Kidney tubule cell (primary cell): ENCODE data around the gene PAQR5.
"Not testable (repeated sequence)": the region's sequence is repeated elsewhere in the genome, so short reads cannot be mapped to it uniquely, and the experiment has no call there.

Experiments used
- DNase-seq: peaks from one replicate; pipeline ENCODE4 v3.0.0-alpha.2; 2018; ENCODE audit warnings: low spot score

Gene PAQR5, protein sequence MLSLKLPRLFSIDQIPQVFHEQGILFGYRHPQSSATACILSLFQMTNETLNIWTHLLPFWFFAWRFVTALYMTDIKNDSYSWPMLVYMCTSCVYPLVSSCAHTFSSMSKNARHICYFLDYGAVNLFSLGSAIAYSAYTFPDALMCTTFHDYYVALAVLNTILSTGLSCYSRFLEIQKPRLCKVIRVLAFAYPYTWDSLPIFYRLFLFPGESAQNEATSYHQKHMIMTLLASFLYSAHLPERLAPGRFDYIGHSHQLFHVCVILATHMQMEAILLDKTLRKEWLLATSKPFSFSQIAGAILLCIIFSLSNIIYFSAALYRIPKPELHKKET

DNA sequence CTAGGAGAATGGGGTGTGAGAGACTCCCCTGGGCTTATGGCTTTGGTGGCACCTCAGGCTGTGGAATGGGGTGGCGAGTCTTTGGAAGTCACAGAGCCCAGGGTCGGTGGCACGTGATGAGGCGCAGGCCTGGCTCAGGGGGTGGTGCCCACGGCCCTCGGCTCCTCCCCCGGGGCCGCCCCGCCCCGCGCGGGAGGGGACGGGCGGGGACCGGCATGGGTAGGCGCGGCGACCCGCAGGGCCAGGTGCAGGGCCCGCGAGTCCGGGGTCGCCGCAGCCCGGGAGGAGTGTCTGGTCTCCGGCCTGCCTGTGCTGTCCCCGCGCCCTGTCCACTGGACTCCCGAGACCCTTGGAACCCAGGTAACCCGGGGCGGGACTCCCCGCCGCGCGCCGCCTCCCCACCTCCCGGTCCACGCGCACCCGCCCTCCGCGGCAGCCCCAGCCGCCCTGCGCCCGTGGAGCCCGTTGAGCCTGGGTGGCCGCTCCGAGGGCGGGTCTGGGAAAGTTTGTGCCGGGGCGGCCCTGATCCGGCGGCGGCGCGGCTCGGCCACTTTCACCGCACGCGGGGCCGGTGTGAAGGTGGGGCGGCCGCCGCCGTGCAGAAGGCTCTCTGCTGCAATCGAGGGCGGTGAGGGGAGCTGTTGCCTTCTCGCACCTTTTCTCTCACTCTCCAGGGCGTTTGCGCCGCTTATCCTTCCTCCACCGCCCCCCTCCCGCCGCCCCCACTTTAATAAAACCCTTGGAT, at the start of gene PAQR5:
Gene PAQR5 (plus strand): TSS at position 216 of the 745 bp plus-strand sequence. CDS start 61,169 bp downstream, outside the sequence.
- peak; percentile 58 for DNase-seq

GRCh38 chr15:69253156-69253555, 45.6 kb upstream of the PAQR5 start:
- peak; percentile 79 for DNase-seq

- peak; percentile 40 for DNase-seq
Observed at GRCh38 chr15:69265347-69265955, 33.3 kb upstream of the PAQR5 start.

DNA sequence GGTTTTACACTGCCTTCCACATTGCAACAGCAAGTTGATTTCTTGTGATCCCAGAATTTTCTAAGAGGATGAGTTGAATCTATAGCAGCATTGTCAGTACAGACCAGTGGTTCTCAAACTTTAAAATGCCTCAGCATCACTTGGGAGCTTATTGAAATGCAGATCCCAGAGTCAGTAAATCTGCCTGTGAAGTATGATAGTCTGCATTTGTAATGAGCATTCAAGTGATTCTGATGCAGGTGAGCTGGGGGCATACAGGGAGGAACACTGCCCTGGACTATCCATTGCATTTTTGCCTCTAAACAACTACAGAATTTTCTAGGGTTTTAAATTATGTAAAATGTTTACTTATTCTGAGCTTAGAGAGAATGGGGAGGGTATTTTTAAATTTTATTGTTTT, 27.5 kb upstream of the PAQR5 start:
- no peak for DNase-seq

GRCh38 chr15:69272139-69272538, 26.6 kb upstream of the PAQR5 start:
- no peak for DNase-seq

DNA sequence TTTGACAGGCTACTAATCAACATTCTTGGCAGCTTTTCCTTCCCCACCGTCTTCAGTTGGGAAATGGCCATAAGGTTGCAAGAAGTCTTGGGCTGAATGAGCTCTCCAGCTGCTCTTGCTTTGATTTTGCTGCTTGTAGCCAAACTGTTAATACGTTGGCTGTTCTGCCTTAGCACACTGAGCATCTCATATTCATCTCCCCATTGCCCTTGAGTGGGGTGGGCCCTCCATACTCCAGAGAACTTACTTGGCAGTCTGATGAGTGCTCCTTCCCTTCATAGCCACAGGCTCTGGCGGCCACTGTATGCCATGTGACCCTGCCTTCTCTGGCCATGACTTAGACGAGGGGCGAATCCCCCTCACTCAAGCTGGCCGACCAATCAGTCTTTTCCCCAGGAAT, 25.8 kb upstream of the PAQR5 start:
- DNase-seq = no peak

DNA sequence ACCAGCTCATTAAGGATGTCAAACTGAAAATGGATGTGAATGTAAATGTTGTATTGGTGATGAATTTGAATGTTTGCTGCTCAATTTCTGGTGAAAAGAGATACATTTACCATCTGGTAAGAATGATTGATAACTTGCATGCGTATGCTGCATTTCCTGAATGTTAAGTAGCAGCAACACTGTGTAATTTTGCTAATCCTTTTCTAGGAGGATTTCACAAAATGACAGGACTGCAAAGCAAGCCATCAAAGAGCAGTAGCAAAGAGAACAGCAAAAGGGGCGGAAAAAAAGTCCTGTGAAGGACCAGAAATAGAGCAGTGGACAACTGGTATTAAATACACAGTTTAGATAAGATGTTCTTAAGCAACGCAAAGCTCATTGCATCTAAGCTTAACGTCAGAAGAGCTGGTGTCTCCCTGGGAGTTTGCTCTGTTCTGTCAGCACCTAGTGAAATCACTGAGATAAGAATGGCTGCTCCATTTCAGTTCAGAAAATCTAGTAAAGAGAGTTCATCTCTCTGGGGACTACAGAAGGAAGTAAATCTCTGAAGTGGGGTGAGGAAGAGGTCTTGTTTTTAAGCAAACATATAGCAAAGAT, 23.5 kb upstream of the PAQR5 start:
- no peak for DNase-seq

DNA sequence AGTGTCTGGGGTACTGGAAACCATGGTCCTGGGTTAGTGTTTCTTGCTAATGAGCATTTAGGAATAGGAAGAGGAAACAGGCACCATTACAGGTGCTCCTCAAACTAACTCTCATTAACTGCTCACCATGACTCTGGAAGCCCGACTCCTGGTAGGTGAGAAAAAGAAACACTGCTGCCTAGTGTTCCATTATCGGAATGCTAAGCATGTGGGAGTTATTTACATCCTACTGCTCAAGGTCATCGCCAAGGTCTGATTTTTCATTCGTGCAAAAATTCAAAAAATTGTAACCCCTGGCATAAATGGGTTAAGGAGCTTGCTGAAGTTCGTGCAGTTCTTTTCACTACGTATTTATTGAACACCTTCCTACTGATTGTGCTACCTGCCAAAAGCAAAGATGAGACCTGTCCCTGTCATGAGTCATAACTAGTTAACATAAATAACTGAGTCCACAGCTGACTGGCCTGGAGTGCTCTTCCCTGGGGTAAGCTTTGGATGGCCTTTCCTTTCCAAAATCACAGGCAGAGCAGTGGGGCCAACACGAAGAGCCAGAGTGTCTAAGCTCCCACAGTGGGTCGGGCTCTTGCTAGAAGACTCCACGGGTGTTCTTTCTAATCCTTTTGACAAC, 22.7 kb upstream of the PAQR5 start:
- DNase-seq = peak; percentile 31

DNA sequence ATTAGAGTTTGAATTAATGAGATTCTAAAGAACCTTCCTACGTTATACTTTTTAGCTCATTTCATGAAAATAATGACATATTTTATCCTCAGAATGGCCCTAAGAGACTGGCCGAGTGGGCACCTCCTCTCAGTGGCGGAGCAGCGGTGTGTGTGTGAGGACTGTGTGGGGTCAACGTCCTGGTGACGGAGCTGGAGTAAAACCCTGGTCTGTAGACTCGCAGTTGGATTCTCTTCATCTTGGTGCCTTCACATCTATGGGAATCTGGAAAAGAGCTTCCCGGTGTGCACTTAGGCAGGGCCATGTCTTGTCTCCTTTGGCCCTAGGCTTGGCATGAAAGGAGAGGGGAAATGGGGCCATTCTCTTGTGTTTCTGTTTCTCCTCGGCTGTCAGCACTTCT, 21.4 kb upstream of the PAQR5 start:
- no peak for DNase-seq

- no peak for DNase-seq
Observed at GRCh38 chr15:69279636-69280035, 19.1 kb upstream of the PAQR5 start.

- no peak for DNase-seq
Observed at GRCh38 chr15:69280783-69281182, 17.9 kb upstream of the PAQR5 start.

DNA sequence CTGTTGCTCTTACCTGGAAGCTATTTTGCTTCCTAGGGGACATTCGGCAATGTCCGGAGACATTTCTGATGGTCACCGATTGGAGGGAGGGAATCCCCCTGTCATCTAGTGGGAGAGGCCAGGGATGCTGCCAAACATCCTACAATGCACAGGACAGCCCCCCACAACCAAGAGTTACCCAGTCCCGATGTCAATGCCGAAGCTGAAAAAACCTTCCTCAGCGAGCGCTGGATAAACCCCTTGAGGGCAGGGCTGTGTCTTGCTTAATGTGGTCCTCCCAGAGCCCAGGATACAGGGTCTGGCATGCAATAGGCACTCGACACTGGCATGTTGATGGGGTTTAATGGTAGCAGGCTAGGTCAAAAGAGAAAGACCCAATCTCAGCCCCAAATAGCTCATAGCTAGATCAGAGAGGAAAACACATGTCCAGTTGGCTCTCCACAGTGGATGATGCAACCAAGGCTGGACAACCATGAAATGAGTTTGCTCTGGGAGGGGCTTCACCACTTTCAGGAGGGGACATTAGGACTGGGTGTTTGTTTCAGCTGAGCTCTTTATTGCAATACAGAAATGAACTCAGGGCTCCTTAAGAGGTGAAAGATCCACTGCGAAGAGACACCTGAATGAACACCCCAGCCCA, 16.5 kb upstream of the PAQR5 start:
- no peak for DNase-seq

DNA sequence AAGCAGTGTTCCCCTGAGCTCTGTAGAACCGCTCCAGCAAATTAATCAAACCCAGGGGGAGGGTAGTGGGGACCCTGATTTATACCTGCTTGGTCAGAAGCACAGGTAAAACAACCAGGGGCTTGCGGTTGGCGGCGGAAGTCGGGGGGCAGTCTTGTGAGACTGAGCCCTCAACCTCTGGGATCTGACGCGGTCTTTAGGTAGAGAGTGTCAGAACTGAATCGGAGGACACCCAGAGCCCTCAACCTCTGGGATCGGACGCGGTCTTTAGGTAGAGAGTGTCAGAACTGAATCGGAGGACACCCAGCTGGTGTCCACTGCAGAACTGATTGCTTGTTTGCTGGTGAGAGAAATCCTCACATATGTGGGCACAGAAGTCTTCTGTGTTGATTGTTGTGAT, 12.9 kb upstream of the PAQR5 start:
- no peak for DNase-seq

- no peak for DNase-seq
Observed at GRCh38 chr15:69288011-69288410, 10.7 kb upstream of the PAQR5 start.

DNA sequence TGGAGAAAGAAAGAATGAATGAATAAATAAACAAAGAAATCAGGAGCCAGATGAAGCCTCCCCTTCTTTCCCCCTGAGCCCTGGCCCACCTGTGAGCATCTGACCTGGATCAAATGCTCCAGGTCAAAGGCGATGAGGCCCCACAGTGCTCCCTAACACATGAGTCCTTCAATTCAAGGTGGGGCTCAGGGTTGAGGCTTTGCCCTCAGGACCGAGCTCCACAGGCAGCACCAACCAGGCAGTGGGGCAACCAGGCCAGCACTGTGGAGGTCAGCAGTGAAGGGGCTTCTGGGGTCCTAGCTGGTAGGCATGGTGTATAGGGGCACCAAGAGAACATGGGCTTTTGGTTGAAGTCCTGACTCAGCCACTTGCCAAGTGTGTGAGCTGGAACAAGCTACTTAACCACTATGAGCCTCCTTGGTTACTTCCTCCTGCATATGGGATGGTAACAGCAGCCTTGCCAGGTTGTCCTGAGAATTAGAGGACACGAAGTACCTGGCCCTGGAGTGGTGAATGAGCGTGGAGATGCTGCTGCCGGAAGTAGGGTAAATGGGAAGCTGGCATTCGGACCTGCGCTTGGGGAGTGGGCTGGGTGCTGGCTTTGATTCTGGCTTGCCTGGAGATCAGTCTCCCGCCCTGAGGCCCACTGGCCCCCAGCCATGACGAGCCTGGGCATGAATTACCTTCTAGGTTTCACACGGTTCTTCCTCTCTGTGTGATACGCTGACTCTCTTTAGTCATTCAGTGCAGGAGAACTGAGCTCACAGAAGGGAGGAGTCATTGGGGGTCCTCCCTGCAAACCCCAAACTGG, 10.0 kb upstream of the PAQR5 start:
- DNase-seq = no peak

- no peak for DNase-seq
Observed at GRCh38 chr15:69289342-69290146, 9.2 kb upstream of the PAQR5 start.

DNA sequence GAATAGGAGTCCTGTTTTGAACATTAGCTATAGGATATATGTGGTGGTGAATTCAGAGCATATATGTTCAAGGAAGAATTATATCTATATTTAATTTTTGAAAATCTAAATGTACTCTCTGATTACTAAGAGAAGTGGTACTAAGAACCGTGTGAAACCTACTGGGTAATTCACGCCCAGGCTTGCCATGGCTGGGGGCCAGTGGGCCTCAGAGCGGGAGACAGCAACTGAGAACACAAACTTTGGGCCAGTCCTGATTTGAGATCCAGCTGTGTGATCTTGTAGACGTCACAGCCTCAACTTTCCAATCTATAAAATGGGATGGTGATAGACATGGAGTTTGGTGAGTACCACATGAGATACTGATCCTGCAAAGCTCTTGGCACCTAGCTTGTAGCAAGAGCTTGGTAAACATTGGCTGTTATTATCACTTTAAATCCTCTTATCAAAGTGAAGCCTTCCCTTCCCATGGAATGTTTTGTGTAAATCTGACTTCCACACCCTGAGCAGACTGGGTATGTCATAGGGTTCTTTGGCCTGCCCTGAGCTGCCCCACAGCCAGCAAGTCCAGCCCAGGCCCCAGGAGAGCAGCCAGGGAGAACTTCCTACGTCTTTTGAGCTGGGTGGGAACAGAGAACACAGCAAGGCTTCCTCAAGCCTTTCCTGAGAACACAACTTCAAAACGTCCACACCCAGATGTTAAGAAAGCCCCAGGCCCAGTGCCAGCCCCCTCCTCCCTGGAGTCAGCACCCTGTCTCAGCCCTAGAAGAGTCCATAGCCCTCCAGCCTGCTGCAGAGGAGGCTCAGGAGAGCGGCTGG, 8.2 kb upstream of the PAQR5 start:
- no peak for DNase-seq

- DNase-seq = not testable (repeated sequence)
Observed at GRCh38 chr15:69291651-69292050, 7.1 kb upstream of the PAQR5 start.

DNA sequence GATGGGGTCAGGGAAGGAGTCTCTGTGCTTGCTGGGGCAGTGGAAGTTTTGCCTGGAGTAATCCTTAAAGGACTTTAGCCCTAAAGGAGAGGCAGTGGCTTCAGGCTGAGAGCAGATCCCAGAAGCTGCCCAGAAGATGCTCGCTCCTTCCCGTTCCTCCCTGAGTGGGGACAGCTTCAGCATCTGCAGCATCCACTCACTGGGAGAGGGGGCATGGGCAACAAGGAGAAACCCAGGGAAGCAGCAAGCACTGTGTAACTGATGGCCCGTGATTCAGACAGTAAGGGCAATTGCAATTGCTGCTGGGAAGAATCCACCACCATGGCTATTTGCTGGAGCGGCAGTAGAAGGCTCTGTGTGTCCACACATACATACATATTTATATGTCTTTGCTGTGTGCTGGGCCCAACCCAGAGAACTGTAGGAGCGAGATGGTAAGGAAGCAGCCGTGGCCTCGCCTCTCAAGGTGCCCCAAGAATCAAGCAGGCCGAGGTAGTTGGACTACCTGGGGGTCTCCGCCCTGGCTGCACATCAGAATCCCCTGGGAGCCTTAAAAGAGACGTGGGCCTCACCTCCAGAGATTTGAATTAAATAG, 5.8 kb upstream of the PAQR5 start:
- no peak for DNase-seq
